Panc1 (cell line): ENCODE data around the gene SLC6A13. TPM values are rescaled to one million over a fixed set of nuclear protein-coding genes. Genes with fewer than 3 reads are reported as not detected.

Experiments used
- ATAC-seq: fragments of 200-7000 bp; cut with Tn5 transposase; 2 replicates; pipeline ENCODE4 v1.9.1; 2020; ENCODE audit warnings: mild to moderate bottlenecking, moderate library complexity
- BruUV-seq: library from RNA; stranded (reverse); fragments of 400-500 nt; replicated peaks from 2 replicates; lab custom pipeline; 2021; lab: Mats Ljungman, UMichigan
- CTCF ChIA-PET: fragments of 300-600 bp; sonication (Branson Sonifier 250); formaldehyde crosslinking; loops from one replicate; lab custom pipeline; 2022; ENCODE audit warnings: antibody characterized with exemption; lab: Charles Lee
- POLR2A ChIA-PET: fragments of 300-600 bp; sonication (Branson Sonifier 250); formaldehyde crosslinking; loops from one replicate; lab custom pipeline; 2022; ENCODE audit warnings: antibody characterized with exemption; lab: Charles Lee
- DNase-seq: peaks from one replicate; pipeline ENCODE4 v3.0.0-alpha.2; 2010; ENCODE audit warnings: low read depth, low spot score
- H3K27ac ChIP-seq: 2 replicates; pipeline ENCODE4 v1.5.1; 2011; ENCODE audit warnings: mild to moderate bottlenecking, low read length, inconsistent platforms
- H3K27me3 ChIP-seq: fragments of 200-500 bp; sonication (Bioruptor generic); 2 replicates; pipeline ENCODE4 v1.6.0; 2014; ENCODE audit warnings: low read length, inconsistent platforms; ENCODE audit not compliant: control insufficient read depth, insufficient read depth
- H3K36me3 ChIP-seq: fragments of 200-500 bp; sonication (Bioruptor generic); 2 replicates; pipeline ENCODE4 v1.5.1; 2014; ENCODE audit warnings: inconsistent platforms, mild to moderate bottlenecking, low read length, moderate library complexity; ENCODE audit not compliant: control insufficient read depth, insufficient read depth
- H3K4me1 ChIP-seq: 2 replicates; pipeline ENCODE4 v1.5.1; 2011; ENCODE audit warnings: inconsistent platforms, mild to moderate bottlenecking, low read length, moderate library complexity; ENCODE audit not compliant: control insufficient read depth, insufficient read depth
- H3K4me3 ChIP-seq, 2 experiments: 2 replicates each; pipeline ENCODE4 v1.5.1; 2011 to 2012; ENCODE audit warnings: low read depth in 2 of 2, low read length in 2 of 2, mild to moderate bottlenecking in 2 of 2, inconsistent platforms in 1 of 2, moderate library complexity in 1 of 2
- H3K9me3 ChIP-seq: fragments of 200-500 bp; sonication (Bioruptor generic); 2 replicates; pipeline ENCODE4 v1.5.1; 2014; ENCODE audit warnings: low read depth, mild to moderate bottlenecking, inconsistent platforms, low read length, moderate library complexity; ENCODE audit not compliant: control insufficient read depth, insufficient read depth
- POLR2AphosphoS5 ChIP-seq: IDR thresholded peaks from 2 replicates; pipeline ENCODE4 v1.6.1; 2012; ENCODE audit warnings: mild to moderate bottlenecking, low read depth, low read length, moderate library complexity
- SIN3A ChIP-seq: IDR thresholded peaks from 2 replicates; pipeline ENCODE4 v1.6.1; 2012; ENCODE audit warnings: low read depth, mild to moderate bottlenecking, low read length, moderate library complexity, borderline replicate concordance; ENCODE audit not compliant: insufficient read depth
- TCF7L2 ChIP-seq: IDR thresholded peaks from 2 replicates; pipeline ENCODE4 v1.6.1; 2011; ENCODE audit warnings: mild to moderate bottlenecking, low read depth, low read length, inconsistent platforms
- in situ Hi-C: cut with HindIII; loops from 2 replicates; pipeline ENCODE4 v1.10.0; 2016; ENCODE audit warnings: low sequenced_read_pairs, low pct_unique_long_range_greater_than_20kb
- intact Hi-C: fragments of 100-400 bp; cut with micrococcal nuclease; formaldehyde crosslinking; loops from one replicate; pipeline ENCODE4 v1.10.0; 2022; ENCODE audit not compliant: unreplicated experiment
- total RNA-seq: library from RNA; stranded (reverse); gene quantifications from one replicate; pipeline ENCODE4 v1.2.1, GENCODE V29; 2021; ENCODE audit not compliant: unreplicated experiment
- TF ChIP-seq, protein P1 (sequence below), 2 experiments: IDR thresholded peaks; 2 replicates each; pipeline ENCODE4 v1.6.1; 2011 to 2012; ENCODE audit warnings: low read depth in 2 of 2, control low read depth in 1 of 2, low read length in 1 of 2, mild to moderate bottlenecking in 1 of 2, moderate library complexity in 1 of 2; ENCODE audit not compliant: insufficient read depth in 1 of 2
- TF ChIP-seq, protein P2 (sequence below): fragments of 450-650 bp; IDR thresholded peaks from 2 replicates; pipeline ENCODE4 v1.5.1; 2017; ENCODE audit warnings: mild to moderate bottlenecking

Gene SLC6A13
- total RNA-seq, 1 experiment from 2014 or later: 0.57 TPM

DNA sequence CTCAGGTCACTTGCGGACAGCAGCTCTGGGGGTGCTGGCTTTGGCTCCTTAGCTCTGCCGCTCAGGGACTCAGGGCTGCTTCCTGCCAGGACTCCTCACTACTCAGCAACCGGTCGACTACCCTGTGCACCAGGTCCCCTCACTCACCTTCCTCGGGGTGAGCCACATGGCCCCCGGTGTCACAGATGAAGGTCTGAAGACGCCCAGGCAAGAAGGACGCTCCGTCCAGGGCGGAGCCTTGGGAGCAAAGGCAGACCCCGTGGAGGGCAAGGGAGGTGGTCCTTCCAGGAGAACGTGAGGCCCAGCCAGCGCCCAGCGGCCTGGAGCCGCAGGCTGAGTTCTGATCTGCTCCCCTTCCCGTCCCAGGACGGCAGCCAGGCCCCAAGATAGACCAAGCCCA is 80.7 kb downstream of the SLC6A13 start:
- no peaks in the 10 kb centered on the region for H3K27me3 ChIP-seq
- no peaks in the 10 kb centered on the region for H3K36me3 ChIP-seq
- ChIA-PET CTCF (no interaction called here), POLR2A (no interaction called here)
- H3K27ac ChIP-seq: no peak overlapping the region
- H3K4me1 ChIP-seq: no peaks in the 10 kb centered on the region; the same call in 1 of the 2 replicates
- no peak for ATAC-seq
- BruUV-seq: no TSS peak
- intact Hi-C loops: no loop called here
- no peak for DNase-seq
- no peak overlapping the region for H3K4me3 ChIP-seq
- TF ChIP-seq SIN3A: no peak
- TF ChIP-seq POLR2AphosphoS5: no peak
- TF ChIP-seq, protein P1, sequence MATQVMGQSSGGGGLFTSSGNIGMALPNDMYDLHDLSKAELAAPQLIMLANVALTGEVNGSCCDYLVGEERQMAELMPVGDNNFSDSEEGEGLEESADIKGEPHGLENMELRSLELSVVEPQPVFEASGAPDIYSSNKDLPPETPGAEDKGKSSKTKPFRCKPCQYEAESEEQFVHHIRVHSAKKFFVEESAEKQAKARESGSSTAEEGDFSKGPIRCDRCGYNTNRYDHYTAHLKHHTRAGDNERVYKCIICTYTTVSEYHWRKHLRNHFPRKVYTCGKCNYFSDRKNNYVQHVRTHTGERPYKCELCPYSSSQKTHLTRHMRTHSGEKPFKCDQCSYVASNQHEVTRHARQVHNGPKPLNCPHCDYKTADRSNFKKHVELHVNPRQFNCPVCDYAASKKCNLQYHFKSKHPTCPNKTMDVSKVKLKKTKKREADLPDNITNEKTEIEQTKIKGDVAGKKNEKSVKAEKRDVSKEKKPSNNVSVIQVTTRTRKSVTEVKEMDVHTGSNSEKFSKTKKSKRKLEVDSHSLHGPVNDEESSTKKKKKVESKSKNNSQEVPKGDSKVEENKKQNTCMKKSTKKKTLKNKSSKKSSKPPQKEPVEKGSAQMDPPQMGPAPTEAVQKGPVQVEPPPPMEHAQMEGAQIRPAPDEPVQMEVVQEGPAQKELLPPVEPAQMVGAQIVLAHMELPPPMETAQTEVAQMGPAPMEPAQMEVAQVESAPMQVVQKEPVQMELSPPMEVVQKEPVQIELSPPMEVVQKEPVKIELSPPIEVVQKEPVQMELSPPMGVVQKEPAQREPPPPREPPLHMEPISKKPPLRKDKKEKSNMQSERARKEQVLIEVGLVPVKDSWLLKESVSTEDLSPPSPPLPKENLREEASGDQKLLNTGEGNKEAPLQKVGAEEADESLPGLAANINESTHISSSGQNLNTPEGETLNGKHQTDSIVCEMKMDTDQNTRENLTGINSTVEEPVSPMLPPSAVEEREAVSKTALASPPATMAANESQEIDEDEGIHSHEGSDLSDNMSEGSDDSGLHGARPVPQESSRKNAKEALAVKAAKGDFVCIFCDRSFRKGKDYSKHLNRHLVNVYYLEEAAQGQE (IDR thresholded peaks at IDR 0.05; ENCODE audit: insufficient read depth in 1 of 2, low read depth in 2 of 2, low read length in 1 of 2): no peak
- no peak for TF ChIP-seq TCF7L2
- TF ChIP-seq, protein P2, sequence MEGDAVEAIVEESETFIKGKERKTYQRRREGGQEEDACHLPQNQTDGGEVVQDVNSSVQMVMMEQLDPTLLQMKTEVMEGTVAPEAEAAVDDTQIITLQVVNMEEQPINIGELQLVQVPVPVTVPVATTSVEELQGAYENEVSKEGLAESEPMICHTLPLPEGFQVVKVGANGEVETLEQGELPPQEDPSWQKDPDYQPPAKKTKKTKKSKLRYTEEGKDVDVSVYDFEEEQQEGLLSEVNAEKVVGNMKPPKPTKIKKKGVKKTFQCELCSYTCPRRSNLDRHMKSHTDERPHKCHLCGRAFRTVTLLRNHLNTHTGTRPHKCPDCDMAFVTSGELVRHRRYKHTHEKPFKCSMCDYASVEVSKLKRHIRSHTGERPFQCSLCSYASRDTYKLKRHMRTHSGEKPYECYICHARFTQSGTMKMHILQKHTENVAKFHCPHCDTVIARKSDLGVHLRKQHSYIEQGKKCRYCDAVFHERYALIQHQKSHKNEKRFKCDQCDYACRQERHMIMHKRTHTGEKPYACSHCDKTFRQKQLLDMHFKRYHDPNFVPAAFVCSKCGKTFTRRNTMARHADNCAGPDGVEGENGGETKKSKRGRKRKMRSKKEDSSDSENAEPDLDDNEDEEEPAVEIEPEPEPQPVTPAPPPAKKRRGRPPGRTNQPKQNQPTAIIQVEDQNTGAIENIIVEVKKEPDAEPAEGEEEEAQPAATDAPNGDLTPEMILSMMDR: no peak
- H3K9me3 ChIP-seq: no peaks in the 10 kb centered on the region
- in situ Hi-C loops: no loop called here

DNA sequence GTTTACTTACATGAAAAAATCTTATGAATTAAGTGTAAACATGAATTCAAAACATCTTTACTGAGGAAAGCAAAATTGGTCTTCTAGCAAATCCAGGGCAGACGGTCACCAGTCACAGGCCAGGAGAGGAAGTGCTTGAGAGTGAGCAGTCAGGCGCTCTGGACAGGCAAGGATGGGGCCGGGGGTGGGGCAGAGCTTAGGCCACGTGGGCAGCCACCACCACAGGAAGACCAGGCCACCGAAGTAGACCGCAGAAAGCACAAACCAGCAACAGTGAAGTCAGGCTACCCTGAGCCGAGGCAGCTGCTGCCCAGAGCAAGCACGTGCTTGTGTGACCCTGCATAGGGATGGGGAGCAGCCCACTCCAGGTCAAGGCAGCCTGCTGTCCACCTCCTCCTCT is 82.2 kb downstream of the SLC6A13 start:
- H3K36me3 ChIP-seq: no peaks in the 10 kb centered on the region
- TF ChIP-seq TCF7L2 (no peak), SIN3A (no peak), POLR2AphosphoS5 (no peak)
- TF ChIP-seq, protein P1 (IDR thresholded peaks at IDR 0.05; ENCODE audit: insufficient read depth in 1 of 2, low read depth in 2 of 2, low read length in 1 of 2): no peak
- CTCF ChIA-PET: no interaction called here
- POLR2A ChIA-PET: no interaction called here
- no peaks in the 10 kb centered on the region for H3K9me3 ChIP-seq
- intact Hi-C loops (no loop called here), in situ Hi-C loops (no loop called here)
- DNase-seq: no peak
- no peaks in the 10 kb centered on the region for H3K27me3 ChIP-seq
- ATAC-seq: no peak
- no TSS peak for BruUV-seq
- no peak overlapping the region for H3K27ac ChIP-seq
- H3K4me1 ChIP-seq: no peaks in the 10 kb centered on the region; the same call in 1 of the 2 replicates
- H3K4me3 ChIP-seq: no peak overlapping the region
